Measurements from ENCODE around the gene TSPOAP1.

DNA sequence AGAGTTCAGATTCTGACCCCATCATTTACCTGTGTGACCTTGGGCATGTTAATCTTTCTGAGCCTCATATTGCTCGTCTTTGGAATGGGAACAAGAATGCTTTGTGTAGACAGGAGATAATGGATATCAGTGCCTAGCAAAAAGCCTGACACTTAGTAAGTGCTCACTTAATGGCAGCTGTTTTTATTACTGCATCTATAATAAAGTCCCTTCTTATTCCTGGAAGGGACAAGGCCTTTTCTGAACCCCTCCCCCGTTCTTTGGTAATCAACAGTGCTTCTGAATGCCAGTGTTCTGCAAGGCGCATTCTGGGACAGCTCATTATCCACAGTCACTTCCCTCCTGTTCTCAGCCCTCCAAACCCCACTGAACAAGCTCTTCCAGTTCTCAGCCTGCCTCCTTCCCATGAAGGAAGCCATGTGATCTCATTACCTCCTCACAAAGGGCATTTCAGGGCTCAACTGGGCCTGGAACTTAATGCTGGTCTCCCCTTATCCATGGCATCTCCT lies 48.6 kb upstream of the TSPOAP1 start:
- TF ChIP-seq TAF1 (IDR thresholded peaks at IDR 0.05; ENCODE audit: borderline replicate concordance, low read depth, low read length), result no peak
- TF ChIP-seq POLR2A (IDR thresholded peaks at IDR 0.05; ENCODE audit: low read depth, low read length), result no peak

Data from GM12892 (cell line).